SK-N-MC (cell line): ENCODE results near the gene IRAK3.

Experiments used
- EZH2 ChIP-seq: fragments of 200-600 bp; sonication (generic); IDR thresholded peaks from one replicate; pipeline ENCODE4 v1.6.1; 2017; ENCODE audit warnings: antibody characterized with exemption
- POLR2AphosphoS5 ChIP-seq: IDR thresholded peaks from 2 replicates; pipeline ENCODE4 v1.6.1; 2012; ENCODE audit warnings: mild to moderate bottlenecking, low read depth, low read length, borderline replicate concordance

DNA sequence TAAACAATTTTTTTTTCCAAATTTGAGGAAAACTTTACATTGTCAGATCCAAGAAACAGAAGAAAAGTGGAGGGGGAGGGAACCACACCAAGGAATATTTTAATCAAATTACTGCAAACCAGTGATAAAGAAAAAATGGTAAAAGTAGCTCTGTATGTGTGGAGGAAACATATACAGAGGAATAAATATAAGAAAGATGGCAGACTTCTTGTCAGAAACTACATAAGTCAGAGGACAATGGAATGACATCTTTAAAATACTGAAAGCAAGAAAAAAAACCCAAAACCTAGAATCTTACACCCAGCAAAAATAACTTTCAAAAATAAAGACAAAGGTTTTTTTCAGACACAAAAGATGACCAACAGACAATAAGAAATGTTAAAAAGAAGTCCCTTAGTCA lies 48.3 kb upstream of the IRAK3 start:
- TF ChIP-seq EZH2 (no peak), POLR2AphosphoS5 (no peak)
